Measurements from ENCODE around the gene EPB41L3. TPM values are rescaled to one million over a fixed set of nuclear protein-coding genes. Genes with fewer than 3 reads are reported as not detected.

Gene EPB41L3
- total and polyA plus RNA-seq, 4 donors: 99.6 to 226 (median 163) TPM

GRCh38 chr18:5568416-5568815 is 24.6 kb upstream of the EPB41L3 start:
- H3K4me3 ChIP-seq (ENCODE audit: low read depth, low read length): no peak overlapping the region
- no peaks in the 10 kb centered on the region for H3K27me3 ChIP-seq (ENCODE audit: control insufficient read depth, insufficient read depth, low read length)
- H3K4me1 ChIP-seq (ENCODE audit: control insufficient read depth, insufficient read depth, low read length): no peaks in the 10 kb centered on the region
- H3K36me3 ChIP-seq (ENCODE audit: control insufficient read depth, insufficient read depth, low read length): no peaks in the 10 kb centered on the region
- DNase-seq (ENCODE audit: low read depth in 4 of 6, low spot score in 6 of 6): no peak
- no CpG with 5 or more reads among the region's 3 CpGs for WGBS (ENCODE audit: insufficient coverage)
- no peak overlapping the region for H3K27ac ChIP-seq (ENCODE audit: low read depth, low read length)
- no peaks in the 10 kb centered on the region for H3K9me3 ChIP-seq (ENCODE audit: control insufficient read depth, insufficient read depth, low read length)

GRCh38 chr18:5558851-5559250 is 15.1 kb upstream of the EPB41L3 start:
- WGBS (ENCODE audit: insufficient coverage): no CpG with 5 or more reads among the region's 1 CpG
- DNase-seq (ENCODE audit: low read depth in 4 of 6, low spot score in 6 of 6): no peak
- H3K36me3 ChIP-seq (ENCODE audit: control insufficient read depth, insufficient read depth, low read length): no peaks in the 10 kb centered on the region
- H3K27ac ChIP-seq (ENCODE audit: low read depth, low read length): no peak overlapping the region
- H3K27me3 ChIP-seq (ENCODE audit: control insufficient read depth, insufficient read depth, low read length): no peaks in the 10 kb centered on the region
- no peaks in the 10 kb centered on the region for H3K9me3 ChIP-seq (ENCODE audit: control insufficient read depth, insufficient read depth, low read length)
- peaks cover 5% of the 10 kb centered on the region for H3K4me1 ChIP-seq (ENCODE audit: control insufficient read depth, insufficient read depth, low read length)
- H3K4me3 ChIP-seq (ENCODE audit: low read depth, low read length): no peak overlapping the region

- no peak for DNase-seq (ENCODE audit: low read depth in 4 of 6, low spot score in 6 of 6)
- peaks cover 5% of the 10 kb centered on the region for H3K4me1 ChIP-seq (ENCODE audit: control insufficient read depth, insufficient read depth, low read length)
- H3K9me3 ChIP-seq (ENCODE audit: control insufficient read depth, insufficient read depth, low read length): no peaks in the 10 kb centered on the region
- H3K27ac ChIP-seq (ENCODE audit: low read depth, low read length): peak overlapping the region; percentile 61
- H3K36me3 ChIP-seq (ENCODE audit: control insufficient read depth, insufficient read depth, low read length): no peaks in the 10 kb centered on the region
- H3K27me3 ChIP-seq (ENCODE audit: control insufficient read depth, insufficient read depth, low read length): no peaks in the 10 kb centered on the region
- H3K4me3 ChIP-seq (ENCODE audit: low read depth, low read length): no peak overlapping the region
- 91% methylated on average over 3 of the region's 8 CpGs for WGBS (ENCODE audit: insufficient coverage)
These were observed 12.6 kb upstream of the EPB41L3 start for GRCh38 chr18:5556310-5556974.

GRCh38 chr18:5554629-5555028 is 10.8 kb upstream of the EPB41L3 start:
- Histone ChIP-seq H3K27ac (ENCODE audit: low read depth, low read length) (no peak overlapping the region), H3K9me3 (ENCODE audit: control insufficient read depth, insufficient read depth, low read length) (no peaks in the 10 kb centered on the region), H3K4me1 (ENCODE audit: control insufficient read depth, insufficient read depth, low read length) (peaks cover 5% of the 10 kb centered on the region), H3K4me3 (ENCODE audit: low read depth, low read length) (no peak overlapping the region), H3K27me3 (ENCODE audit: control insufficient read depth, insufficient read depth, low read length) (no peaks in the 10 kb centered on the region), H3K36me3 (ENCODE audit: control insufficient read depth, insufficient read depth, low read length) (no peaks in the 10 kb centered on the region)
- DNase-seq (ENCODE audit: low read depth in 4 of 6, low spot score in 6 of 6): peak in 1 of 6 donors; percentile 49
- WGBS (ENCODE audit: insufficient coverage): no CpG with 5 or more reads among the region's 4 CpGs

GRCh38 chr18:5546660-5547059 is 2.9 kb upstream of the EPB41L3 start:
- H3K9me3 ChIP-seq (ENCODE audit: control insufficient read depth, insufficient read depth, low read length): no peaks in the 10 kb centered on the region
- WGBS (ENCODE audit: insufficient coverage): 0% methylated on average over 2 of the region's 3 CpGs
- no peak overlapping the region for H3K27ac ChIP-seq (ENCODE audit: low read depth, low read length)
- H3K27me3 ChIP-seq (ENCODE audit: control insufficient read depth, insufficient read depth, low read length): no peaks in the 10 kb centered on the region
- no peak overlapping the region for H3K4me3 ChIP-seq (ENCODE audit: low read depth, low read length)
- DNase-seq (ENCODE audit: low read depth in 4 of 6, low spot score in 6 of 6): peak in 3 of 6 donors; percentile 35 to 89 (median 86)
- no peaks in the 10 kb centered on the region for H3K36me3 ChIP-seq (ENCODE audit: control insufficient read depth, insufficient read depth, low read length)
- peaks cover 10% of the 10 kb centered on the region for H3K4me1 ChIP-seq (ENCODE audit: control insufficient read depth, insufficient read depth, low read length)

GRCh38 chr18:5543036-5543680 is 639 bp downstream of the EPB41L3 start:
- Histone ChIP-seq H3K9me3 (ENCODE audit: control insufficient read depth, insufficient read depth, low read length) (no peaks in the 10 kb centered on the region), H3K27me3 (ENCODE audit: control insufficient read depth, insufficient read depth, low read length) (no peaks in the 10 kb centered on the region), H3K4me3 (ENCODE audit: low read depth, low read length) (peak overlapping the region; percentile 64), H3K27ac (ENCODE audit: low read depth, low read length) (no peak overlapping the region), H3K4me1 (ENCODE audit: control insufficient read depth, insufficient read depth, low read length) (peaks cover 10% of the 10 kb centered on the region), H3K36me3 (ENCODE audit: control insufficient read depth, insufficient read depth, low read length) (no peaks in the 10 kb centered on the region)
- peak in 2 of 6 donors; percentile 45 to 69 for DNase-seq (ENCODE audit: low read depth in 4 of 6, low spot score in 6 of 6)
- under 1% methylated on average over 84 of the region's 84 CpGs for WGBS (ENCODE audit: insufficient coverage)

- H3K36me3 ChIP-seq (ENCODE audit: control insufficient read depth, insufficient read depth, low read length): no peaks in the 10 kb centered on the region
- H3K4me3 ChIP-seq (ENCODE audit: low read depth, low read length): peak overlapping the region; percentile 64
- H3K4me1 ChIP-seq (ENCODE audit: control insufficient read depth, insufficient read depth, low read length): peaks cover 10% of the 10 kb centered on the region
- WGBS (ENCODE audit: insufficient coverage): 1% methylated on average over 18 of the region's 23 CpGs
- H3K27ac ChIP-seq (ENCODE audit: low read depth, low read length): peak overlapping the region; percentile 61
- H3K9me3 ChIP-seq (ENCODE audit: control insufficient read depth, insufficient read depth, low read length): no peaks in the 10 kb centered on the region
- H3K27me3 ChIP-seq (ENCODE audit: control insufficient read depth, insufficient read depth, low read length): no peaks in the 10 kb centered on the region
- peak in 2 of 6 donors; percentile 40 to 48 for DNase-seq (ENCODE audit: low read depth in 4 of 6, low spot score in 6 of 6)
These were observed 1.2 kb downstream of the EPB41L3 start for GRCh38 chr18:5542515-5543035.

GRCh38 chr18:5541644-5542043 is 2.2 kb downstream of the EPB41L3 start:
- H3K4me3 ChIP-seq (ENCODE audit: low read depth, low read length): no peak overlapping the region
- H3K27ac ChIP-seq (ENCODE audit: low read depth, low read length): no peak overlapping the region
- WGBS (ENCODE audit: insufficient coverage): no CpG with 5 or more reads among the region's 3 CpGs
- H3K36me3 ChIP-seq (ENCODE audit: control insufficient read depth, insufficient read depth, low read length): no peaks in the 10 kb centered on the region
- DNase-seq (ENCODE audit: low read depth in 4 of 6, low spot score in 6 of 6): no peak
- H3K4me1 ChIP-seq (ENCODE audit: control insufficient read depth, insufficient read depth, low read length): peaks cover 10% of the 10 kb centered on the region
- H3K27me3 ChIP-seq (ENCODE audit: control insufficient read depth, insufficient read depth, low read length): no peaks in the 10 kb centered on the region
- H3K9me3 ChIP-seq (ENCODE audit: control insufficient read depth, insufficient read depth, low read length): no peaks in the 10 kb centered on the region

- Histone ChIP-seq H3K9me3 (ENCODE audit: control insufficient read depth, insufficient read depth, low read length) (no peaks in the 10 kb centered on the region), H3K4me1 (ENCODE audit: control insufficient read depth, insufficient read depth, low read length) (peaks cover 10% of the 10 kb centered on the region), H3K4me3 (ENCODE audit: low read depth, low read length) (no peak overlapping the region), H3K27ac (ENCODE audit: low read depth, low read length) (no peak overlapping the region), H3K27me3 (ENCODE audit: control insufficient read depth, insufficient read depth, low read length) (no peaks in the 10 kb centered on the region), H3K36me3 (ENCODE audit: control insufficient read depth, insufficient read depth, low read length) (no peaks in the 10 kb centered on the region)
- no peak for DNase-seq (ENCODE audit: low read depth in 4 of 6, low spot score in 6 of 6)
- WGBS (ENCODE audit: insufficient coverage): no CpG with 5 or more reads among the region's 2 CpGs
These were observed 4.4 kb downstream of the EPB41L3 start for GRCh38 chr18:5539391-5539790.

GRCh38 chr18:5538544-5538943 is 5.3 kb downstream of the EPB41L3 start:
- H3K27me3 ChIP-seq (ENCODE audit: control insufficient read depth, insufficient read depth, low read length): no peaks in the 10 kb centered on the region
- H3K9me3 ChIP-seq (ENCODE audit: control insufficient read depth, insufficient read depth, low read length): no peaks in the 10 kb centered on the region
- WGBS (ENCODE audit: insufficient coverage): 20% methylated on average over 1 of the region's 2 CpGs
- H3K4me1 ChIP-seq (ENCODE audit: control insufficient read depth, insufficient read depth, low read length): peaks cover 6% of the 10 kb centered on the region
- H3K4me3 ChIP-seq (ENCODE audit: low read depth, low read length): no peak overlapping the region
- DNase-seq (ENCODE audit: low read depth in 4 of 6, low spot score in 6 of 6): no peak
- no peak overlapping the region for H3K27ac ChIP-seq (ENCODE audit: low read depth, low read length)
- H3K36me3 ChIP-seq (ENCODE audit: control insufficient read depth, insufficient read depth, low read length): no peaks in the 10 kb centered on the region

Data from spinal cord (tissue), 10 donors.